ENCODE measurements around the gene DNAJB2.
A peak's percentile ranks its signal among the peaks of the same experiment; 100 is the strongest.
"Not testable (repeated sequence)": the region's sequence is repeated elsewhere in the genome, so short reads cannot be mapped to it uniquely, and the experiment has no call there.

Gene DNAJB2

GRCh38 chr2:219286436-219287115, 7.4 kb downstream of the DNAJB2 start:
- DNase-seq = peak; percentile 17

GRCh38 chr2:219287116-219287440, 7.9 kb downstream of the DNAJB2 start:
- not testable (repeated sequence) for DNase-seq

- no peak for DNase-seq
These were observed 8.6 kb downstream of the DNAJB2 start for GRCh38 chr2:219287580-219288265.

GRCh38 chr2:219289195-219289536, 10.0 kb downstream of the DNAJB2 start:
- DNase-seq = peak; percentile 35

- DNase-seq = peak; percentile 35
These were observed 10.6 kb downstream of the DNAJB2 start for GRCh38 chr2:219289537-219290361.

- no peak for DNase-seq
These were observed 11.4 kb downstream of the DNAJB2 start for GRCh38 chr2:219290381-219291171.

GRCh38 chr2:219291394-219291793, 12.2 kb downstream of the DNAJB2 start:
- no peak for DNase-seq

- no peak for DNase-seq
These were observed 12.8 kb downstream of the DNAJB2 start for GRCh38 chr2:219291910-219292490.

GRCh38 chr2:219292616-219293015, 13.4 kb downstream of the DNAJB2 start:
- DNase-seq = no peak

- DNase-seq = no peak
These were observed 14.6 kb downstream of the DNAJB2 start for GRCh38 chr2:219293736-219294231.

- peak; percentile 84 for DNase-seq
These were observed 15.5 kb downstream of the DNAJB2 start for GRCh38 chr2:219294356-219295351.

- no peak for DNase-seq
These were observed 17.0 kb downstream of the DNAJB2 start for GRCh38 chr2:219296142-219296541.

- no peak for DNase-seq
These were observed 17.6 kb downstream of the DNAJB2 start for GRCh38 chr2:219296631-219297391.

- DNase-seq = no peak
These were observed 18.7 kb downstream of the DNAJB2 start for GRCh38 chr2:219297766-219298456.

- DNase-seq = peak; percentile 63
These were observed 19.7 kb downstream of the DNAJB2 start for GRCh38 chr2:219298759-219299371.

- no peak for DNase-seq
These were observed 20.2 kb downstream of the DNAJB2 start for GRCh38 chr2:219299372-219299760.

GRCh38 chr2:219300022-219300421, 20.9 kb downstream of the DNAJB2 start:
- no peak for DNase-seq

GRCh38 chr2:219302412-219302968, 23.3 kb downstream of the DNAJB2 start:
- no peak for DNase-seq

GRCh38 chr2:219304223-219304622, 25.1 kb downstream of the DNAJB2 start:
- no peak for DNase-seq

Measured in NCI-H69 (cell line).